ENCODE measurements around the gene TIMM22. TPM values are rescaled to one million over a fixed set of nuclear protein-coding genes. Genes with fewer than 3 reads are reported as not detected.

TIMM22 gene
- total RNA-seq, 1 donor: 15.8 TPM

DNA sequence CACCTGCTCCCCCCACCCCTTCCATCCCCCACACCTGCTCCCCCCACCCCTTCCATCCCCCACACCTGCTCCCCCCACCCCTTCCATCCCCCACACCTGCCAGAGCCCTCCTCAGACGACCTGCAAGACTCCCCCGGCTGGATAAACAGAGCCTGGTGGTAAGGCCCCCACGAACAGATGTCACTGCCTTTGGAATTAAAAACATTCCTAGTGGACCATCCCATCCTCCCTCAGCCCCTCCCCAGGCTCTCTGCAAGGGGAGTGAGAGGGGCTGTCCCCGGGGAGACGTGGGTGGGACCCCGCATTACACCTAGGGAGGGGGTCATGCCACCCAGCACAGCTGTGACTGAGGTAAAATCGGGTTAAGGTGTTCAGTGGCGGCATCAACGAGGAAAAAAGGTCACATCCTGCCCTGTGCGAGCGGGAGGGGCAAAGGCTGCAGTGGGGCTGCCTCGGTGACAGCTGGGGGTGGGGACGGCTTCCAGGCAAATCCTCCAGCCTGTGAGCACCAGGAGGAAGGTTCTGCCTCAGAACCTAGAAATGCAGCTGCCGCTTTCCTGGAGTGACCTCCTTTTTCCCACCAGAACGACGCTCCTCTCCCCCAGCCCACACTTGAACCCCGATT is 38.7 kb downstream of the TIMM22 start:
- TF ChIP-seq, protein P1, sequence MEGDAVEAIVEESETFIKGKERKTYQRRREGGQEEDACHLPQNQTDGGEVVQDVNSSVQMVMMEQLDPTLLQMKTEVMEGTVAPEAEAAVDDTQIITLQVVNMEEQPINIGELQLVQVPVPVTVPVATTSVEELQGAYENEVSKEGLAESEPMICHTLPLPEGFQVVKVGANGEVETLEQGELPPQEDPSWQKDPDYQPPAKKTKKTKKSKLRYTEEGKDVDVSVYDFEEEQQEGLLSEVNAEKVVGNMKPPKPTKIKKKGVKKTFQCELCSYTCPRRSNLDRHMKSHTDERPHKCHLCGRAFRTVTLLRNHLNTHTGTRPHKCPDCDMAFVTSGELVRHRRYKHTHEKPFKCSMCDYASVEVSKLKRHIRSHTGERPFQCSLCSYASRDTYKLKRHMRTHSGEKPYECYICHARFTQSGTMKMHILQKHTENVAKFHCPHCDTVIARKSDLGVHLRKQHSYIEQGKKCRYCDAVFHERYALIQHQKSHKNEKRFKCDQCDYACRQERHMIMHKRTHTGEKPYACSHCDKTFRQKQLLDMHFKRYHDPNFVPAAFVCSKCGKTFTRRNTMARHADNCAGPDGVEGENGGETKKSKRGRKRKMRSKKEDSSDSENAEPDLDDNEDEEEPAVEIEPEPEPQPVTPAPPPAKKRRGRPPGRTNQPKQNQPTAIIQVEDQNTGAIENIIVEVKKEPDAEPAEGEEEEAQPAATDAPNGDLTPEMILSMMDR (IDR thresholded peaks at IDR 0.05; ENCODE audit: insufficient read depth, low read length): no peak
- H3K4me3 ChIP-seq (ENCODE audit: low read depth, low read length): no peak overlapping the region
- DNase-seq (ENCODE audit: low read depth): no peak

GRCh38 chr17:1036171-1036844 is 39.4 kb downstream of the TIMM22 start:
- TF ChIP-seq, protein P1 (IDR thresholded peaks at IDR 0.05; ENCODE audit: insufficient read depth, low read length): no peak
- no peak overlapping the region for H3K4me3 ChIP-seq (ENCODE audit: low read depth, low read length)
- no peak for DNase-seq (ENCODE audit: low read depth)

GRCh38 chr17:1036845-1037237 is 39.9 kb downstream of the TIMM22 start:
- TF ChIP-seq, protein P1 (IDR thresholded peaks at IDR 0.05; ENCODE audit: insufficient read depth, low read length): no peak
- DNase-seq (ENCODE audit: low read depth): no peak
- H3K4me3 ChIP-seq (ENCODE audit: low read depth, low read length): no peak overlapping the region

DNA sequence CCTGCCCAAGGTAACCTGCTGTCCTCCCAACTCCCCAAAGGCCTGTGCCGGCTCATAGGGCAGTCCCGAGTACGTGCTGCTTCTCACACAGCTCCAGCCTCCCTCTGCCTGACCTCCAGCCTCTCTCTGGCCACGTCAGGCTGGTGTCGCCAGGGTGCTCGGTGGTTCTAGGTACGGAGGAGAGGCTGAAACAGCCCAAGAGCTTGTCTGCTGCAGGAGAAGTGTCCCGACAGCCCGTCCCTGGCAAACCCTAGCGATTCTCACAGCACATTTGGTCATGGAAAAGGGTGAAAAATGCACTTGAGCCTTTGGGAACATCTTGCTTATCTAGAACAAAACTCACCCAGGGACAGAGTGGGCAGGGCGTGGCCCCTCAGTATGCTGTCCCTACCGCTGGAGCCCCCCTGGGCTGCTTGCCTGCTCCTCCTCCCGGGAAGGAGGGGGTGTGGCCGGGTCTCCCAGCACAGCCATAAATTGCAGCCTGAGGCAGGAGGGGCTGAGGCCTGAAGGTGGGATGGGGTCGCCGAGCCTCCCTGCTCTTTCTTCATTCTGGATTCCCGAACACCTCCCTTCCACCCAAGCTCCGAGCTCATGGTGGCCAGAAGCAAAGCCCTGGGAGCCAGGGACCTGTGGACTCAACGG is 40.4 kb downstream of the TIMM22 start:
- TF ChIP-seq, protein P1 (IDR thresholded peaks at IDR 0.05; ENCODE audit: insufficient read depth, low read length): no peak
- DNase-seq (ENCODE audit: low read depth): no peak
- no peak overlapping the region for H3K4me3 ChIP-seq (ENCODE audit: low read depth, low read length)

GRCh38 chr17:1038459-1039122 is 41.7 kb downstream of the TIMM22 start:
- no peak for DNase-seq (ENCODE audit: low read depth)
- H3K4me3 ChIP-seq (ENCODE audit: low read depth, low read length): no peak overlapping the region
- TF ChIP-seq, protein P1 (IDR thresholded peaks at IDR 0.05; ENCODE audit: insufficient read depth, low read length): no peak

DNA sequence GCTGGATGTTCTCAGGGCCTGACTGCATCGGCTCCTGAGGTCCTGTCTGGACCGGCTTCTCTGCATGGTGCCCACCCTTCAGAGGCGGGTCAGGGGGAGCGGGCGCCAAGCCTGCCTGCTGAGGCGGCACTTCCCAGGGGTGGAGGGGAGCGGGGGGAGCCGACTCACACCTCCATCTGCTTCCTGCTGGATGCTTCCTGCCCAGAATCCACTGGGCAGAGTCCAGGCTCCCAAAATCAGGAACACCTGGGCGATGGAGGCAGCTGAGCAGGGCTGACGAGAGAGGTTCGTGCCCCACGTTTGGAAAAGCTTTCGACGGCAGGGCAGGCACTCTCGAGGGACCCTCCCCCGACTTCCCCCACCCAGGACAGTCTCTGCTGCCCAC is 42.2 kb downstream of the TIMM22 start:
- no peak for DNase-seq (ENCODE audit: low read depth)
- TF ChIP-seq, protein P1 (IDR thresholded peaks at IDR 0.05; ENCODE audit: insufficient read depth, low read length): no peak
- no peak overlapping the region for H3K4me3 ChIP-seq (ENCODE audit: low read depth, low read length)
